ENCODE data around the gene SOX10. TPM values are rescaled to one million over a fixed set of nuclear protein-coding genes. Genes with fewer than 3 reads are reported as not detected.

SOX10 gene
- total and polyA plus RNA-seq, 2 of the 13 experiments (the other 11 are each of a cell fraction or from before 2014, with no cell fraction given) = not detected

GRCh38 chr22:37933711-37934376 lies 50.5 kb downstream of the SOX10 start (continued):
- 0 out of 2 replicates have a peak, but pooled peaks have one; percentile 43 for TF ChIP-seq PRDM10 (CRISPR knock-in tag; IDR thresholded peaks at IDR 0.05; ENCODE audit: low read depth)
- TF ChIP-seq ZIK1 (CRISPR knock-in tag; IDR thresholded peaks at IDR 0.05; ENCODE audit: borderline replicate concordance, low read depth) = no peak
- TF ChIP-seq SMAD3 (CRISPR knock-in tag; IDR thresholded peaks at IDR 0.05) = 0 out of 2 replicates have a peak, but pooled peaks have one; percentile 51
- TF ChIP-seq TAF1 (CRISPR knock-in tag; IDR thresholded peaks at IDR 0.05) = no peak; the same call in 1 of the 2 replicates
- TF ChIP-seq NR2C2 (CRISPR knock-in tag; IDR thresholded peaks at IDR 0.05; ENCODE audit: borderline replicate concordance) = no peak
- 0 out of 2 replicates have a peak, but pooled peaks have one; percentile 59 for TF ChIP-seq ZSCAN31 (CRISPR knock-in tag; IDR thresholded peaks at IDR 0.05; ENCODE audit: low read depth)
- TF ChIP-seq RFXAP (CRISPR knock-in tag; IDR thresholded peaks at IDR 0.05; ENCODE audit: borderline replicate concordance) = peak; percentile 74; the same call in 1 of the 2 replicates
- TF ChIP-seq GPBP1L1 (CRISPR knock-in tag; IDR thresholded peaks at IDR 0.05) = no peak
- no peak for TF ChIP-seq HOXA9 (CRISPR knock-in tag; IDR thresholded peaks at IDR 0.05; ENCODE audit: borderline replicate concordance)
- TF ChIP-seq GATA4 (IDR thresholded peaks at IDR 0.05; ENCODE audit: borderline replicate concordance, low read depth) = no peak
- TF ChIP-seq ARHGAP35 (CRISPR knock-in tag; IDR thresholded peaks at IDR 0.05; ENCODE audit: borderline replicate concordance) = peak; percentile 38; the same call in 1 of the 2 replicates
- TF ChIP-seq HINFP (CRISPR knock-in tag; IDR thresholded peaks at IDR 0.05; ENCODE audit: low read depth) = peak; percentile 64; the same call in 1 of the 2 replicates
- 0 out of 2 replicates have a peak, but pooled peaks have one; percentile 43 for TF ChIP-seq TP53 (CRISPR knock-in tag; conservative IDR thresholded peaks at IDR 0.05)
- TF ChIP-seq PAF1 (CRISPR knock-in tag; IDR thresholded peaks at IDR 0.05) = no peak
- TF ChIP-seq HES4 (CRISPR knock-in tag; IDR thresholded peaks at IDR 0.05; ENCODE audit: borderline replicate concordance) = no peak
- no peak; the same call in 1 of the 2 replicates for TF ChIP-seq FOXA3 (CRISPR knock-in tag; IDR thresholded peaks at IDR 0.05)
- TF ChIP-seq KLF11 (CRISPR knock-in tag; IDR thresholded peaks at IDR 0.05) = no peak; the same call in 1 of the 2 replicates
- TF ChIP-seq ZNF772 (CRISPR knock-in tag; IDR thresholded peaks at IDR 0.05) = peak; percentile 70; the same call in 1 of the 2 replicates
- peak; percentile 50; the same call in 1 of the 2 replicates for TF ChIP-seq RXRB (CRISPR knock-in tag; IDR thresholded peaks at IDR 0.05; ENCODE audit: borderline replicate concordance)
- no peak for TF ChIP-seq ZNF530 (CRISPR knock-in tag; IDR thresholded peaks at IDR 0.05; ENCODE audit: low read depth)
- TF ChIP-seq SRY (CRISPR knock-in tag; IDR thresholded peaks at IDR 0.05) = no peak
- no peak for TF ChIP-seq ZNF7 (CRISPR knock-in tag; IDR thresholded peaks at IDR 0.05)
- no peak for TF ChIP-seq ZBTB7B (CRISPR knock-in tag; IDR thresholded peaks at IDR 0.05)

Data from HepG2 (cell line).